Brain microvascular endothelial cell (primary cell): ENCODE data around the gene ATP6V0E1.
"Not testable (repeated sequence)": the region's sequence is repeated elsewhere in the genome, so short reads cannot be mapped to it uniquely, and the experiment has no call there.

ENCODE experiments used
- DNase-seq: peaks from one replicate; pipeline ENCODE4 v3.0.0-alpha.2; 2020
- H3K27ac ChIP-seq: fragments of 250-450 bp; sonication (Bioruptor Pico); 2 replicates; pipeline ENCODE4 v1.5.1; 2020; ENCODE audit warnings: mild to moderate bottlenecking, moderate library complexity
- H3K27me3 ChIP-seq: fragments of 250-450 bp; sonication (Bioruptor Pico); replicated peaks from 2 replicates; pipeline ENCODE4 v1.5.1; 2020; ENCODE audit warnings: mild to moderate bottlenecking
- H3K36me3 ChIP-seq: fragments of 250-450 bp; sonication (Bioruptor Pico); replicated peaks from 2 replicates; pipeline ENCODE4 v1.5.1; 2020; ENCODE audit warnings: mild to moderate bottlenecking
- H3K4me3 ChIP-seq: 2 replicates; pipeline ENCODE4 v1.5.1; 2011; ENCODE audit warnings: low read depth, mild to moderate bottlenecking, control low read depth, low read length, moderate library complexity
- CTCF ChIP-seq: IDR thresholded peaks from 2 replicates; pipeline ENCODE4 v1.5.1; 2011; ENCODE audit warnings: low read depth, mild to moderate bottlenecking, moderate library complexity, low read length, control low read depth, inconsistent platforms; ENCODE audit errors: missing control alignments
- in situ Hi-C: cut with HindIII; loops from 2 replicates; pipeline ENCODE4 v1.10.0; 2017; ENCODE audit warnings: low sequenced_read_pairs, low pct_ligation_motif_present

Gene ATP6V0E1

GRCh38 chr5:173041881-173042762, 58.6 kb downstream of the ATP6V0E1 start:
- TF ChIP-seq CTCF, result no peak
- no peak for DNase-seq
- Histone ChIP-seq H3K36me3 (no peaks in the 10 kb centered on the region), H3K27me3 (no peaks in the 10 kb centered on the region), H3K4me3 (no peak overlapping the region), H3K27ac (no peak overlapping the region)
- in situ Hi-C loops, result no loop called here

- in situ Hi-C loops, result no loop called here
- H3K27ac ChIP-seq, result no peak overlapping the region
- DNase-seq, result no peak
Observed at GRCh38 chr5:173042763-173043107, 59.2 kb downstream of the ATP6V0E1 start.

GRCh38 chr5:173045474-173045873, 61.9 kb downstream of the ATP6V0E1 start:
- TF ChIP-seq CTCF, result no peak
- H3K4me3 ChIP-seq, result no peak overlapping the region
- H3K36me3 ChIP-seq, result no peaks in the 10 kb centered on the region
- no peak overlapping the region for H3K27ac ChIP-seq
- H3K27me3 ChIP-seq, result no peaks in the 10 kb centered on the region
- in situ Hi-C loops, result no loop called here
- no peak for DNase-seq

More at GRCh38 chr5:173042763-173043107, 59.2 kb downstream of the ATP6V0E1 start:
- no peak overlapping the region for H3K4me3 ChIP-seq
- H3K27me3 ChIP-seq, result no peaks in the 10 kb centered on the region
- no peak for TF ChIP-seq CTCF
- H3K36me3 ChIP-seq, result no peaks in the 10 kb centered on the region

- in situ Hi-C loops, result not testable (repeated sequence)
Observed at GRCh38 chr5:173047096-173047837, 63.7 kb downstream of the ATP6V0E1 start.

GRCh38 chr5:173047838-173048105, 64.2 kb downstream of the ATP6V0E1 start:
- no peak overlapping the region for H3K27ac ChIP-seq
- H3K36me3 ChIP-seq, result no peaks in the 10 kb centered on the region
- TF ChIP-seq CTCF, result no peak
- H3K4me3 ChIP-seq, result no peak overlapping the region
- H3K27me3 ChIP-seq, result no peaks in the 10 kb centered on the region
- in situ Hi-C loops, result no loop called here
- no peak for DNase-seq

More at GRCh38 chr5:173047096-173047837, 63.7 kb downstream of the ATP6V0E1 start:
- H3K36me3 ChIP-seq, H3K27me3 ChIP-seq, H3K27ac ChIP-seq, H3K4me3 ChIP-seq, DNase-seq: not testable (repeated sequence)

GRCh38 chr5:173050791-173051190, 67.2 kb downstream of the ATP6V0E1 start:
- no peak for DNase-seq
- Histone ChIP-seq H3K36me3 (no peaks in the 10 kb centered on the region), H3K27ac (no peak overlapping the region), H3K27me3 (no peaks in the 10 kb centered on the region), H3K4me3 (no peak overlapping the region)
- in situ Hi-C loops, result no loop called here
- no peak for TF ChIP-seq CTCF
